ENCODE results near the gene WFS1.

Gene WFS1

GRCh38 chr4:6283282-6283681 is 13.6 kb downstream of the WFS1 start:
- H3K4me3 ChIP-seq (ENCODE audit: severe bottlenecking): no peak overlapping the region
- H3K9me3 ChIP-seq (ENCODE audit: severe bottlenecking): no peaks in the 10 kb centered on the region
- TF ChIP-seq CTCF (IDR thresholded peaks at IDR 0.05; ENCODE audit: poor library complexity, severe bottlenecking): no peak
- no peaks in the 10 kb centered on the region for H3K36me3 ChIP-seq (ENCODE audit: low read depth)
- no peak for ATAC-seq (ENCODE audit: low read depth)
- no peaks in the 10 kb centered on the region for H3K4me1 ChIP-seq (ENCODE audit: insufficient read depth, poor library complexity, severe bottlenecking)
- H3K27me3 ChIP-seq (ENCODE audit: insufficient read depth, poor library complexity, severe bottlenecking): no peaks in the 10 kb centered on the region
- no peak for DNase-seq (ENCODE audit: low spot score)
- H3K27ac ChIP-seq (ENCODE audit: poor library complexity, severe bottlenecking): no peak overlapping the region

- Histone ChIP-seq H3K9me3 (ENCODE audit: severe bottlenecking) (no peaks in the 10 kb centered on the region), H3K4me1 (ENCODE audit: insufficient read depth, poor library complexity, severe bottlenecking) (no peaks in the 10 kb centered on the region), H3K4me3 (ENCODE audit: severe bottlenecking) (no peak overlapping the region), H3K27me3 (ENCODE audit: insufficient read depth, poor library complexity, severe bottlenecking) (no peaks in the 10 kb centered on the region), H3K36me3 (ENCODE audit: low read depth) (no peaks in the 10 kb centered on the region), H3K27ac (ENCODE audit: poor library complexity, severe bottlenecking) (no peak overlapping the region)
- TF ChIP-seq CTCF (IDR thresholded peaks at IDR 0.05; ENCODE audit: poor library complexity, severe bottlenecking): no peak
- ATAC-seq (ENCODE audit: low read depth): no peak
- no peak for DNase-seq (ENCODE audit: low spot score)
Measured at GRCh38 chr4:6287017-6287788, 17.6 kb downstream of the WFS1 start.

GRCh38 chr4:6288342-6288741 is 18.7 kb downstream of the WFS1 start:
- H3K36me3 ChIP-seq (ENCODE audit: low read depth): no peaks in the 10 kb centered on the region
- ATAC-seq (ENCODE audit: low read depth): no peak
- H3K4me1 ChIP-seq (ENCODE audit: insufficient read depth, poor library complexity, severe bottlenecking): no peaks in the 10 kb centered on the region
- no peak for DNase-seq (ENCODE audit: low spot score)
- no peak overlapping the region for H3K4me3 ChIP-seq (ENCODE audit: severe bottlenecking)
- H3K9me3 ChIP-seq (ENCODE audit: severe bottlenecking): no peaks in the 10 kb centered on the region
- H3K27ac ChIP-seq (ENCODE audit: poor library complexity, severe bottlenecking): no peak overlapping the region
- no peak for TF ChIP-seq CTCF (IDR thresholded peaks at IDR 0.05; ENCODE audit: poor library complexity, severe bottlenecking)
- H3K27me3 ChIP-seq (ENCODE audit: insufficient read depth, poor library complexity, severe bottlenecking): no peaks in the 10 kb centered on the region

- TF ChIP-seq CTCF (IDR thresholded peaks at IDR 0.05; ENCODE audit: poor library complexity, severe bottlenecking): no peak
- ATAC-seq (ENCODE audit: low read depth): no peak
- H3K27ac ChIP-seq (ENCODE audit: poor library complexity, severe bottlenecking): no peak overlapping the region
- no peaks in the 10 kb centered on the region for H3K27me3 ChIP-seq (ENCODE audit: insufficient read depth, poor library complexity, severe bottlenecking)
- peak; percentile 34 for DNase-seq (ENCODE audit: low spot score)
- no peak overlapping the region for H3K4me3 ChIP-seq (ENCODE audit: severe bottlenecking)
- no peaks in the 10 kb centered on the region for H3K9me3 ChIP-seq (ENCODE audit: severe bottlenecking)
- no peaks in the 10 kb centered on the region for H3K36me3 ChIP-seq (ENCODE audit: low read depth)
- H3K4me1 ChIP-seq (ENCODE audit: insufficient read depth, poor library complexity, severe bottlenecking): no peaks in the 10 kb centered on the region
Measured at GRCh38 chr4:6288871-6289270, 19.2 kb downstream of the WFS1 start.

- Histone ChIP-seq H3K4me3 (ENCODE audit: severe bottlenecking) (no peak overlapping the region), H3K27ac (ENCODE audit: poor library complexity, severe bottlenecking) (no peak overlapping the region), H3K4me1 (ENCODE audit: insufficient read depth, poor library complexity, severe bottlenecking) (no peaks in the 10 kb centered on the region), H3K9me3 (ENCODE audit: severe bottlenecking) (no peaks in the 10 kb centered on the region), H3K27me3 (ENCODE audit: insufficient read depth, poor library complexity, severe bottlenecking) (no peaks in the 10 kb centered on the region), H3K36me3 (ENCODE audit: low read depth) (no peaks in the 10 kb centered on the region)
- no peak for ATAC-seq (ENCODE audit: low read depth)
- no peak for TF ChIP-seq CTCF (IDR thresholded peaks at IDR 0.05; ENCODE audit: poor library complexity, severe bottlenecking)
- DNase-seq (ENCODE audit: low spot score): no peak
Measured at GRCh38 chr4:6290256-6290655, 20.6 kb downstream of the WFS1 start.

Measured in RWPE2 (cell line).